ENCODE results near the gene HBG2.
"Not testable (repeated sequence)": the region's sequence is repeated elsewhere in the genome, so short reads cannot be mapped to it uniquely, and the experiment has no call there.

The HBG2 gene

DNA sequence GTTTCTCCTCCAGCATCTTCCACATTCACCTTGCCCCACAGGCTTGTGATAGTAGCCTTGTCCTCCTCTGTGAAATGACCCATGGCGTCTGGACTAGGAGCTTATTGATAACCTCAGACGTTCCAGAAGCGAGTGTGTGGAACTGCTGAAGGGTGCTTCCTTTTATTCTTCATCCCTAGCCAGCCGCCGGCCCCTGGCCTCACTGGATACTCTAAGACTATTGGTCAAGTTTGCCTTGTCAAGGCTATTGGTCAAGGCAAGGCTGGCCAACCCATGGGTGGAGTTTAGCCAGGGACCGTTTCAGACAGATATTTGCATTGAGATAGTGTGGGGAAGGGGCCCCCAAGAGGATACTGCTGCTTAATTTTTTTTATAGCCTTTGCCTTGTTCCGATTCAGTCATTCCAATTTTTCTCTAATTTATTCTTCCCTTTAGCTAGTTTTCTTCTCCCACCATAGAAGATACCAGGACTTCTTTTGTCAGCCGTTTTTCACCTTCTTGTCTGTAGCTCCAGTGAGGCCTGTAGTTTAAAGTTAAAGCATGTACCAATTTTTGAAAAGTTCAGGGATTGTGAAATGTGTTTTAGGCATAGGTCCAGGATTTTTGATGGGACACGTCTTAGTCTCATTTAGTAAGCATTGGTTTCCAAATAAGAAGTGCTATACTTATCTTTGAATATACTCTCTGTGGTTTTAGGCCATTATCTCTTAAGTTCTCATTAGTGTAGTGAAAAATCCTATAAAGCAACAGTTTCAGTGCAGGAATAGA is at the start of gene HBG2:
TSS of gene HBG2 (minus strand) at position 136 of the 768 bp plus-strand sequence. CDS start at position 83, 53 bp downstream.
- DNase-seq: not testable (repeated sequence)

DNA sequence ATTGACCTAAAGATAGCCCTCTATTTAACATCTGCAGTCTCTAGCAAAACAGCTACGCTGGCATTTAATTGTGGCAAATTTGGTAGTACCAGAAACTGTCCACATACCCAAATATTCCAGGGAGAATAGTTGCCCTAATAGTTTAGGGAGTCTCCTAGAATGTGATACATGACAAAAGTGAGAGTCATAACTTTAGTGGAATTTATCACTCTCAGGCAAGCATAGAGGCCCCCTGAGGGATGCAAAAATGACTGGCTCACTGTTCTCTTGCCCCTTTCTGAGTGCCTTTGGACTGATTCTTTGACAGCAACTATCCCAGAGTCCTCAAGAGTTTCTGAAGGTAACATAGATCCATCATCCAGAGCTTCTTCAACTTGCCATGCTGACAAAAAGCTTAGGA is 49.5 kb upstream of the HBG2 start:
- no peak for DNase-seq

DNA sequence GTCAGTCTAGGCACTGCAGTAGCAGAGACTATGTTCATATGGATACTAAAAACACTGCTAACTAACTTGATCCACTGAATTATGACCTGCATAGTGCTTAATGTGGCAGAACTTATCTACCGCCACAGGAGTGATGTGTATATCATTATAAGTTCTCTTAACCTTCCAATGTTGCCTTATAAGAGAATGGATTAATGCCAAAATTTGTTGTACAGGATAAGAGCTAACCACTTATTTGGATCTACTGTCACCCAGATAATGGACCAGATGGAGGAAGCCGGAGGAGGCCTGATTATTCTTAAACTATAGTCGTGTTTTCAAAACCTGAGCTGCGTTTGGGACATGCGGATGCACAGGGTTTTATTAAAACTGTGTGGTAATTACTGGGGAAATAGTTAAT is 49.0 kb upstream of the HBG2 start:
- no peak for DNase-seq

DNA sequence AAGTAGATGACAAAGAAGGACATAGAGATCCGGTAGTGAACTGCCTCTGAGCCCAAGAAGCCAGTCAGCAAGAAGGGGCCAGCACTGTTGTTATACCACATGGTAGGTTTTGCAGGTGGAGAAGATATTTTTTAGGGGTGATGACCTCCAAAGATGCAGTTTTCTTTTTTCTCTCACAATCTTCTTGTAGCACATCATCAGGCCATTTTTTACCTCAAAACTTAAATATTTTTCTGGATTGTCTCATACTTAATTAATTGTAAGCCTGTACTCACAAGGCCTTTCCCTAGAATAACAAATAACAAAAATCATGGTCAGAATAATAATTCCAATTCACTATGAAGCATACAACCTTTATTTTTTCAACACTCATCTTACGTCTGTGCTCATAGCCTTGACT is 47.3 kb upstream of the HBG2 start, which contains the start of gene OR51B4:
TSS of gene OR51B4 (minus strand) at position 101 of the 400 bp plus-strand sequence. CDS start at position 101, 0 bp downstream.
- no peak for DNase-seq

DNA sequence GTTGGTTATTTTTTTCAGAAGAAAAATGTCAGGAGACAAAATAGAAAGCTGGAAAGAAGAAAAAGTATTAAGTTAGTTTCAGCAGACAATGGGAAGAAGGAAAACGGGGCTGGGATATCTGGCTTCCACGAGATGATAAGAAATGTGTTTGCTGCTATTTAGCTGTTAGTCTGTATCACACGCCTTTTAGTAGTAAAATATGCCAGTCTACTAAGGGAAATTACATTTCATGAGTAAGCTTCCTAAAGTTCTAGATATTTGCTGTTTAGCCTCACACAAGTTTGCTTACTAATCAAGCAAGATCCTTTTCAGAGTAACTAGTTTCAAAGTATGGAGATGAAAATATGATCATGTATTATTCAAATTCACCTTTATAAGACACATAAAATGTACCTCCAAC is 45.7 kb upstream of the HBG2 start:
- DNase-seq: no peak

DNA sequence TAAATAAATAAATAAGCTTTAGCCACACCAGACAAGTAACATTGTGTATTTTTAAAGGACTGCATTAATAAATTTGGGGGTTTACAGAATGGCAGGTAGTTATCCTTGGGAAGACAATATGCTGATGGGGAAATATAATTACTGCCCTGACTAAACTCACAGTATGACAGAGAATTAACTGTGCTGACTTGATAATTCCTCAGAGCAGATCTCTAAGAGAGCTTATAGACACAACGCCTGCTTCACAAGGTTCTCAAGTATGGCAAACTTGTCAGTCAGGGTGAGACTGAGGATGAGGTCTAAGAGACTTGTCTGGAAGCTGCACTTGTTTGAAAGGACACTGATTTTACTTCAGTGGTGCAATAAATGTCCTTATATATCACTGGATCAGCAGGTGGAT is 43.9 kb upstream of the HBG2 start:
- no peak for DNase-seq

DNA sequence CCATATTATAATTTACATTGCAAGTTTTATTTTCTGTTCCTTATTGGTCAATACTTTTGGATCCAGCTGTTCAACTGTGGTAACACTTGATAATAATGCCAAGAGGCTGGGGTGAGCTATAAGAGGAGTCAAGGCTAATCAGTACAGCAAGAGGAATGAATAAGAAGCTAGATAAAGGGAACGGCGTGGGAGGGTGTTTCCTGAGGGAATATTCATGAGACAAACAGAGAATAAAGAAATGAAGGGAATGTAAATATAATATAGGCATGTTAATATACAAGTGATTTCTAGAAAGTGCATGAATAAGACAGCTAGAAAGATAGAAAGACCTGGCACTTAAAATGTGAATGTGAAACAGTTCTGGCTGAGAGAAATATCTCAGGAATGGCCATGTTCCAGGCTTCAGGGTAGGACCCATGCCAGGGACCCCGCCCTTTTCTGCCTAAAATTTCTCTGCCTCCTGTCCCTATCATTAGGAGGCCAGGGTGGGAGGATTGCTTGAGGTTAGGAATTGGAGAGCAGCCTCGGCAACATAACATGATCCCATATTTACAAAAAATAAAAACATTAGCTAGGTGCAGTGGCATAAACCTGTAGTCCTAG is 43.2 kb upstream of the HBG2 start:
- DNase-seq: no peak

DNA sequence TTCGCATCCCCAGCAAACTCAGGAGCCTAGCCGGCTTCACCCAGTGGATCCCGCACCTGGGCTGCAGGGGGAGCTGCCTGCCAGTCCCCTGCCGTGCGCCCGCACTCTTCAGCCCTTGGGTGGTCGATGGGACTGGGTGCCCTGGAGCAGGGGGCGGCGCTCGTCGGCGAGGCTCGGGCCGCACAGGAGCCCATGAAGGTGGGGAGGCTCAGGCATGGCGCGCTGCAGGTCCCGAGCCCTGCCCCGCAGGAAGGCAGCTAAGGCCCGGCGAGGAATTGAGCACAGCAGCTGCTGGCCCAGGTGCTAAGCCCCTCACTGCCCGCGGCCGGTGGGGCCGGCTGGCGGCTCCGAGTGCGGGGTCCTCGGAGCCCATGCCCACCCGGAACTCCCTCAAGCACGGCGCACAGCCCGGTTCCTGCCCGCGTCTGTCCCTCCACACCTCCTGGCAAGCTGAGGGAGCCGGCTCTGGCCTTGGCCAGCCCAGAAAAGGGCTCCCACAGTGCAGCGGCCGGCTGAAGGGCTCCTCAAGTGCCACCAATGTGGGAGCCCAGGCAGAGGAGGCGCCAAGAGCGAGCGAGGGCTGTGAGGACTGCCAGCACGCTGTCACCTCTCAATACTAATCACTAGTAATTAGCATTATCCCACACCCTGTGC is 39.9 kb upstream of the HBG2 start:
- not testable (repeated sequence) for DNase-seq

DNA sequence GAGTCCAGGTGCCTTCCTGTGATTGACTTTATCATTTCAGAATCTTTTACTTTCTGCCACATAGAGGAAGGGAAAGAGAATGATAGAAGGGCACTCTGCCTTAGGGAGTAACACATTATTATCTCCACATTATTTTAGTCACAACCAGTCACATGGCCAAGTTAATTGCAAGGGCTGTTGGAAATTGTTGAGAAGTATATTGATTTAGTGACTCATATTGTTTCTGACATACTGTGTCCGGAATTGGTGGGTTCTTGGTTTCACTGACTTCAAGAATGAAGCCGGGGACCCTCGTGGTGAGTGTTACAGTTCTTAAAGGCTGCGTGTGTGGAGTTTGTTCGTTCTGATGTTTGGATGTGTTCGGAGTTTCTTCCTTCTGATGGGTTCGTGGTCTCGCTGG is 38.4 kb upstream of the HBG2 start:
- DNase-seq: no peak

DNA sequence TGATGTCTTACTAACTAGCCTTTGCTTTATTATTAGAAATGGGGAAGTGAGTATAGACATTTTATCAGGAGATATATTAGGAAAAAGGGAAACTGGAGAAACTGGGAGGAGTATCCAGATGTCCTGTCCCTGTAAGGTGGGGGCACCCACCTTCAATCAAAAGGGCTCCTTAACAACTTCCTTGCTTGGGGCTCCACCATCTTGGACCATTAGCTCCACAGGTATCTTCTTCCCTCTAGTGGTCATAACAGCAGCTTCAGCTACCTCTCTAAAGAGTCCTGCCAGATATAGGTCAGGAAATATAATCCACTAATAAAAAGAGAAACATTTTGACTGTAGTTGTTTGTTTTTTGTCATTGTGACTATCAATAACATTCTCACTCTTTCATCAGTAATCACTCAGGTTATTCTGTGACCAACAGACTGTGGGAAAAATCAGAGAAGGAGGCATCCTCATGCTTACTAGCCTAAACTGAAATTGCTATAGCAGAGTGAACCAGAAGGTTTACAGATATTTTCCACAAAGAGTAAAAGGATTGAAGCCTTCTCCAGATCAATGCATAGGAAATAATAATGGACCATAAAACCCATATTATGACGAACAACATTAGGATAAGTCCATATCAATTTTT is 36.7 kb upstream of the HBG2 start:
- no peak for DNase-seq

DNA sequence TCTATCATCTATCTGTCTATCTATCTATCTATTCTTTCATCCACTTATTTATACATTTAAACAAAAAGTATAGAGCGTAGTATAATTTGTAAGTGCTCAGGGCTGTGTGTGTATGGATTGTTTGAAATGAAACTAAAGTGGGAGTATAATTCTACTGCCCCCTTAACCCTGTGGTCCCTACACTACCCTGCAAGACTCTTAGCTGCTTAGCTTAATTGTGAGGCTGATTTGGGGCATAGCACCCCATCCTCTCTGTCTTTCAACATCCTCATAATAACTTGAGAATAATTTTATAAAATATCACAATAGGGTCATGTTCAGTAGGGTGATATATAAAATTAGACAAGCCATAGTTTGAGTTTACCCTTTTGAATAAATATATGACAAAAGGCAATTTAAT is 35.5 kb upstream of the HBG2 start:
- no peak for DNase-seq

DNA sequence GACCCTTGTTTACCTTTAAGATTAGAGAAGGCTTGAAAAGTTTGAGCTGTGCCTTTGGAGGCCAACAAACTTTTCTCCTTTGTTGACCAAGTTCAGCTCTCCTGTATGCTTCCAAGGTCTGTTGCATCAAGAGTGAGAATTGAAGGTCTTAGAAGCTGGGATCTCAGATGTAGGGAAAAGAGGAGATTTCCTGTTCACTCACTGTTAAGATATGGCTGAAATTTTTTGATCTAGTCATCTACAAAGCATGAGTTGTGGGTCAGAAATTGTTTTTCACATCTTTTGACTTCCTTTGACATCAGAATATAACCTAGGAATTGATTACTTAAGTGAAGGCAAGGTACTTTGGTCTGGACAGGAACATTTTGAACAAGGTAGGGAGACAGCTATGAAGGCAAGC is 35.1 kb upstream of the HBG2 start:
- DNase-seq: no peak

DNA sequence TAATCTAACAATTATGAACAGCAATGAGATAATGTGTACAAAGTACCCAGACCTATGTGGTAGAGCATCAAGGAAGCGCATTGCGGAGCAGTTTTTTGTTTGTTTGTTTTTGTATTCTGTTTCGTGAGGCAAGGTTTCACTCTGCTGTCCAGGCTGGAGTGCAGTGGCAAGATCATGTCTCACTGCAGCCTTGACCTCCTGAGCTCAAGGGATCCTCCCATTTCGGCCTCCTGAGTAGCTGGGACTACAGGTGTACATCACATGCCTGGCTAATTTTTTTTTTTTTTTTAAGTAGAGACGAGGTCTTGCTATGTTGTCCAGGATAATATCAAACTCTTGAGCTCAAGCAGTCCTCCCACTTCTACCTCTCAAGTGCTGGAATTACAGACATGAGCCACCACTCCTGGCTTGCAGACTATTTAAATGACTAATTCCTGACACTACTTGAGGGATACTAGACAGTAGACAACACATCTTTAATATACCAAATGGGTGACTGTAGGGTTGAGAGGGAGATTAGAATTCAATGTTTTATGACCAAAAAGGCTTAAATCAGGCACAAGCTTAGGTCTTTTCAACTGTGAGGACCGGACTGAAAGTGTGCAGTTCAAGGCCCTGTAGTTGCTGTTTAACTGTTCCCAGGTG is 34.4 kb upstream of the HBG2 start:
- DNase-seq: no peak

DNA sequence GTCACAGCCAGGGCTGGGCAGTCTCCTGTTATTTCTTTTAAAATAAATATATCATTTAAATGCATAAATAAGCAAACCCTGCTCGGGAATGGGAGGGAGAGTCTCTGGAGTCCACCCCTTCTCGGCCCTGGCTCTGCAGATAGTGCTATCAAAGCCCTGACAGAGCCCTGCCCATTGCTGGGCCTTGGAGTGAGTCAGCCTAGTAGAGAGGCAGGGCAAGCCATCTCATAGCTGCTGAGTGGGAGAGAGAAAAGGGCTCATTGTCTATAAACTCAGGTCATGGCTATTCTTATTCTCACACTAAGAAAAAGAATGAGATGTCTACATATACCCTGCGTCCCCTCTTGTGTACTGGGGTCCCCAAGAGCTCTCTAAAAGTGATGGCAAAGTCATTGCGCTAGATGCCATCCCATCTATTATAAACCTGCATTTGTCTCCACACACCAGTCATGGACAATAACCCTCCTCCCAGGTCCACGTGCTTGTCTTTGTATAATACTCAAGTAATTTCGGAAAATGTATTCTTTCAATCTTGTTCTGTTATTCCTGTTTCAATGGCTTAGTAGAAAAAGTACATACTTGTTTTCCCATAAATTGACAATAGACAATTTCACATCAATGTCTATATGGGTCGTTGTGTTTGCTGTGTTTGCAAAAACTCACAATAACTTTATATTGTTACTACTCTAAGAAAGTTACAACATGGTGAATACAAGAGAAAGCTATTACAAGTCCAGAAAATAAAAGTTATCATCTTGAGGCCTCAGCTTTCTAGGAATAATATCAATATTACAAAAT is 33.7 kb upstream of the HBG2 start:
- no peak for DNase-seq

DNA sequence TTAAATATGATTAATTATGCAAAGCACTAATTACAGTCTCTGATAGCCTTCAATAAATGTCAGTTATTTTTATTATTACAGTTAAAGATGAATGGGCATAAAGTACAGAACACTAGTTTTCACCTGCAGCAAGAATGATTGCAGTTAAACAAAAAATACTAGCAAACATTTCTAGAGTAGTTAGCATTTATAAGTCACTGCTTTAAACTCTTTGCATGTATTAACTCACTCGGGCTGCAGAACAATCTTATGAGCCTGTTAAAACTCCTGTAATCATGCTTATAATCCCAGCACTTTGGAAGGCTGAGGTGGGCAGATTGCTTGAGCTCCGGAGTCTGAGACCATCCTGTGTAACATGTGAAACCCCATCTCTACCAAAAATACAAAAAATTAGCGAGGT is 32.3 kb upstream of the HBG2 start:
- no peak for DNase-seq

DNA sequence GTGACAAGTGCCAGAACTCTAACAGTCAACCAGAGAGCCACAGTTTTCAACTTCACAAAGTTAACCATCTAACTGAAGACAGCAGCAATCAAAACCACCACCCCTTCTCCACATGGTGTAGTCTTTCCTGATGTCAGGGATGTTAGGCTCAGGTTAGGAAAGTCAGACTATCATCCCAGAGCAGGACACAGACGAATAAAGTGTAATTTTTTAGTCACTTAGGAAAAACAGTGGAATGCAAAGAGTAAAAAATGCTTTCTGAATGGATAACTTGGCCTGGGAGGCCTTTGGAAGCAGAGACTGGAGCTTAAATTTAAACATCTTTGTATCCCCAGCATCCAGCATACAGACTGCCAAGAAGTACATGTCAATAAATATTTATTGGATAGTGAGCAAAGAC is 31.8 kb upstream of the HBG2 start:
- no peak for DNase-seq

DNA sequence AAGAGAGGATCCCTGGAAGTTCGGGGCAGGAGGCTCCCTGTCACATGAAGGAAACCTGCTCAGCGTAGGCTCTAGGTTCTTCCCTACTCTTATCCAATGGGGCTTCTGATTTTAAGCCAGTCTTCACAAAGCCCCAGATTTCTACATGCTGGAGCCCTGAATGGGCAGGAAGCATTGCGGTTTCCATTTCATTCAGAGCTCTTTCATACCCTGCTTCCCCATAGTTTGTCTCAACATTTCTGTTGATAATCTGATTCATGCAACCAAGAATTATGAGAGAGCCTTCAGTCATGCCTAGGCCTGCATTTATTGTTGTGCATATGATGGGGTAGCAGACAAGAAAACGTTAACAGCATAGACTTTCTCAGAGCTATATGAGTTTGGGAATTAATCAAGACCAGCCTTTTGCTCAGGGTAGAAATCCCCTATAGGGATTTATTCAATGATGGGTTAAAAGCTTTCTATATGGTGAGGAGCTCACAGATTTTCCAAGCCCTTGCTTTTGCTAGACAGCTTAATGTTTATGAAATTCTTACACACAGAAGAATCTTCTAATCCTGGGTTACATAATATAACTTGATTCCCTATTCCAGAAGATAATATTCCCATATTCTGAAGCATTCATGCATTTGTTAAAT is 31.2 kb upstream of the HBG2 start:
- no peak for DNase-seq

DNA sequence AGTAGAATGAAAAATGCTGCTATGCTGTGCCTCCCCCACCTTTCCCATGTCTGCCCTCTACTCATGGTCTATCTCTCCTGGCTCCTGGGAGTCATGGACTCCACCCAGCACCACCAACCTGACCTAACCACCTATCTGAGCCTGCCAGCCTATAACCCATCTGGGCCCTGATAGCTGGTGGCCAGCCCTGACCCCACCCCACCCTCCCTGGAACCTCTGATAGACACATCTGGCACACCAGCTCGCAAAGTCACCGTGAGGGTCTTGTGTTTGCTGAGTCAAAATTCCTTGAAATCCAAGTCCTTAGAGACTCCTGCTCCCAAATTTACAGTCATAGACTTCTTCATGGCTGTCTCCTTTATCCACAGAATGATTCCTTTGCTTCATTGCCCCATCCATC is 30.1 kb upstream of the HBG2 start:
- DNase-seq: no peak

DNA sequence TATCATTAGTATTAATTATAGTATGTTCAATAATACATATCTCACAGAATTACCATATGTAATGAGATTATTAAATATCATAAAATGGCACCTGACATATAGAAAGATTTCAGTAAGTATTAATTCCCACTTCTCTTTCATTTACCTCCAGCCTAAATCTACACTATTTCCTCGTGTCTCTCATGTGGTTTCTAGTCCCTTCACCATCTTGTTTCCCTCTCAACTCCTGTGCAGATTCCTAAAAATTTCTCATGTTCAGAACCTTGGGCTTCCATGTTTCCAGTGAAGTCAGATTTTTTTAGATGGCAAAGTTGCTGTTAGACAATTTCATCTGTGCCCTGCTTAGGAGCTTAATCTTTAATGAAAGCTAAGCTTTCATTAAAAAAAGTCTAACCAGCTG is 29.3 kb upstream of the HBG2 start:
- no peak for DNase-seq

DNA sequence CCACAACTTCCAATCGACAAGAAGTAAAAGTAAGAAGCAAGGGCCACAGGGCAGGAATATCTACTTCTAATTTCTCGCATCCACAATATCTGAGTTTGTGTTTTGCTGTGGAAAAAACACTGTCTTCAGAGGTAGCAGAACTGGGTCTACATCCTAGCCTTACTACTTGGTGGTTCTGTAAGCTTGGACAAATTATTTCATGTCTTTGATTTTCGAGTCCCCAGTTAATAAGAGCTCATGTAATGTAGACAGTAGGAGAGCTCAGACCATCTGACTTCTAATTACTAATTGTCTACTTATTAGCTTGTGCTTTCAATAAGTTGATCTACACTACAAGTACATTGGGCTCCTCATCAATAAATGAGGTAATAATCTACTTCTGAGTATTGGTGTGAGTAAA is 28.5 kb upstream of the HBG2 start:
- no peak for DNase-seq

DNA sequence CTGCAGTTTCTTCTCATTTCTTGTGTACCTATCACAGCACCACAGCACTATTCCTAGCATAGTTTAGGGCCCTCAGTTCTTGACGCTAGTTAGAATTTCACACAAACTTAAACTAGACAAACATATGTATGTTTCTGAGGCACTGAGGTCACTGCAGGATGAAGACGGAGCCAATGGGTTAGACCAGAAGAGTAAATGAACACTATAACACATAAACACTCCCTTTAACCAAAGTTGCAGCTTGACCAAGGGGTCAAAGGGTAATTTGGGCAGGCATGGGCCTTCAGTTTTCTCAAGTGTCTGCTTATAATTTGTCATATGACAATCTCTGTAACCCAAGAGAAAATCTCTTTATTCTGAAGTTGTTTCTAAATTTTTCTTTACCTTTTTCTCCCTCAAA is 28.0 kb upstream of the HBG2 start:
- DNase-seq: no peak

DNA sequence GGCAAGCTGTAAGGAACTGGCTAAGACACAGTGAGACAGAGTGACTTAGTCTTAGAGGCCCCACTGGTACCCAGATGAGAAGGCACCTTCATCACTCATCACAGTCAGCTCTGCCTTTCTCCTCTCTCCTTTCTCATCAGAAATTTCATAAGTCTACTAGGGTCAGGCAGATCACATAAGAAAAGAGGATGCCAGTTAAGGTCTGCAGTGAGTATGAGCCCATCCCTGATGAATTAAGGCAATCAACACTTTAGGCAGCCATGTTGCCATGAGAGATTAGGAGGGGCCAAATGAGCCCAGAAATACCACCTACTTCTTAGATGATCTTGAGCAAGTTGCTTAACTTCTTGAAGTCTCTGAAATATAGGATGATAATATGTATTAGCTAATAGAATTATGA is 27.0 kb upstream of the HBG2 start:
- no peak for DNase-seq

Data from stimulated activated CD4-positive, alpha-beta T cell treated with anti-CD3 and anti-CD28 coated beads, Interleukin-12 subunit alpha, Interleukin-12 subunit beta, amount 100 ng/mL, for 4 hours (primary cell).